ENCODE measurements around the gene CACNA1E. TPM values are rescaled to one million over a fixed set of nuclear protein-coding genes. Genes with fewer than 3 reads are reported as not detected.

CACNA1E gene
- total and polyA plus RNA-seq, 2 of the 4 experiments (the other 2 are of a cell fraction), result not detected

DNA sequence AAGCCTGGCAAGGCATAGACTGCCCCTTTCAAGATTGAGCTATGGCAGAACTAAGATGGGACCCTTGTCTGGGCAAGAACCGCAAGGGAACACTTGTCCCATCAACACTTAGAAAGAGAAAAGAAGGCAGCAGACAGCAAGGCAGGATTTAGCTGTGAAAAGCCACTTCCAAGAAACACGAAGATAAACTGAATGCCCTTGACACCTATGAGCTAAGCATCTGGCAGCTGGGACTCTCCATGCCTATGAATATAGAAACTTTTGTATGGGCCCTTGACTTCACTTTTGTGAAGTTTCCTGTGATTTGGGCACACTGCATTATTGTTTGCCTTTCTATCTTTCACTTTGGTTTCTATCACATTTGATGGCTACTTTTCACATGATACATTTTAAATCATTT is 24.9 kb upstream of the CACNA1E start:
- 50% methylated on average over 1 of the region's 2 CpGs; no CpG with 5 or more reads in 1 of the 2 experiments for WGBS, 2 experiments (ENCODE audit: extremely low coverage in 2 of 2, insufficient read length in 1 of 2)
- H4K8ac ChIP-seq (ENCODE audit: low read depth in 2 of 2, low read length in 2 of 2), result no peak overlapping the region
- no peak overlapping the region for H3K4ac ChIP-seq (ENCODE audit: low read depth, low read length)
- no peak overlapping the region for H2AK5ac ChIP-seq (ENCODE audit: low read depth, low read length)
- no peak overlapping the region for H3K23ac ChIP-seq (ENCODE audit: low read depth, low read length)
- no peak overlapping the region for H2AFZ ChIP-seq (replicated peaks; ENCODE audit: low read length, poor library complexity)
- no peak overlapping the region for H2BK15ac ChIP-seq (ENCODE audit: low read depth, low read length)
- H4K20me1 ChIP-seq (ENCODE audit: insufficient read depth, low read length), result no peaks in the 10 kb centered on the region
- dilution Hi-C loops (cut with HindIII; ENCODE audit: low sequenced_read_pairs, unreplicated experiment), result no loop called here
- H3K9ac ChIP-seq (ENCODE audit: low read depth, low read length), result no peak overlapping the region
- no peak overlapping the region for H2BK120ac ChIP-seq (ENCODE audit: low read depth, low read length)
- BruUV-seq (replicated peaks), result no TSS peak
- CTCF ChIA-PET, result no interaction called here
- ATAC-seq (ENCODE audit: low read depth) (no peak), DNase-seq (no peak)
- no peak overlapping the region for H3K18ac ChIP-seq (ENCODE audit: low read depth, low read length)
- no peak overlapping the region for H3K4me2 ChIP-seq (ENCODE audit: low read depth, low read length)
- H4K5ac ChIP-seq (ENCODE audit: low read depth, low read length), result no peak overlapping the region
- in situ Hi-C loops (cut with MboI; ENCODE audit: low sequenced_read_pairs), result no loop called here
- intact Hi-C loops (cut with micrococcal nuclease), result no loop called here
- H3K27me3 ChIP-seq (ENCODE audit: control insufficient read depth, insufficient read depth, low read length), result no peaks in the 10 kb centered on the region
- no peaks in the 10 kb centered on the region for H3K9me1 ChIP-seq (ENCODE audit: insufficient read depth, low read length)
- no peak overlapping the region for H2BK20ac ChIP-seq (ENCODE audit: low read depth, low read length)
- POLR2A ChIA-PET (ENCODE audit: unreplicated experiment), result no interaction called here
- no peak overlapping the region for H3K14ac ChIP-seq (replicated peaks; ENCODE audit: low read depth, low read length)
- no peak overlapping the region for H3K27ac ChIP-seq (ENCODE audit: insufficient read depth, low read length)
- H3K36me3 ChIP-seq (ENCODE audit: control insufficient read depth, insufficient read depth, low read length), result no peaks in the 10 kb centered on the region
- no peaks in the 10 kb centered on the region for H3K4me1 ChIP-seq (ENCODE audit: control insufficient read depth, insufficient read depth, low read length)
- H3K79me1 ChIP-seq (ENCODE audit: low read depth in 1 of 2, low read length in 2 of 2), result no peaks in the 10 kb centered on the region
- no peak overlapping the region for H2AK9ac ChIP-seq (replicated peaks; ENCODE audit: low read depth, low read length, poor library complexity)
- TF ChIP-seq RAD21 (IDR thresholded peaks at IDR 0.05; ENCODE audit: low read length) (no peak), POLR2A (IDR thresholded peaks at IDR 0.05; ENCODE audit: low read depth, low read length) (no peak), RCOR1 (IDR thresholded peaks at IDR 0.05; ENCODE audit: insufficient replicate concordance, low read length) (no peak), BHLHE40 (IDR thresholded peaks at IDR 0.05; ENCODE audit: low read depth, low read length) (no peak), SMC3 (IDR thresholded peaks at IDR 0.05; ENCODE audit: low read depth, low read length) (no peak)
- TF ChIP-seq, protein P1, sequence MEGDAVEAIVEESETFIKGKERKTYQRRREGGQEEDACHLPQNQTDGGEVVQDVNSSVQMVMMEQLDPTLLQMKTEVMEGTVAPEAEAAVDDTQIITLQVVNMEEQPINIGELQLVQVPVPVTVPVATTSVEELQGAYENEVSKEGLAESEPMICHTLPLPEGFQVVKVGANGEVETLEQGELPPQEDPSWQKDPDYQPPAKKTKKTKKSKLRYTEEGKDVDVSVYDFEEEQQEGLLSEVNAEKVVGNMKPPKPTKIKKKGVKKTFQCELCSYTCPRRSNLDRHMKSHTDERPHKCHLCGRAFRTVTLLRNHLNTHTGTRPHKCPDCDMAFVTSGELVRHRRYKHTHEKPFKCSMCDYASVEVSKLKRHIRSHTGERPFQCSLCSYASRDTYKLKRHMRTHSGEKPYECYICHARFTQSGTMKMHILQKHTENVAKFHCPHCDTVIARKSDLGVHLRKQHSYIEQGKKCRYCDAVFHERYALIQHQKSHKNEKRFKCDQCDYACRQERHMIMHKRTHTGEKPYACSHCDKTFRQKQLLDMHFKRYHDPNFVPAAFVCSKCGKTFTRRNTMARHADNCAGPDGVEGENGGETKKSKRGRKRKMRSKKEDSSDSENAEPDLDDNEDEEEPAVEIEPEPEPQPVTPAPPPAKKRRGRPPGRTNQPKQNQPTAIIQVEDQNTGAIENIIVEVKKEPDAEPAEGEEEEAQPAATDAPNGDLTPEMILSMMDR (conservative IDR thresholded peaks at IDR 0.05; ENCODE audit: low read depth, low read length), result no peak
- H3K9me3 ChIP-seq (ENCODE audit: control insufficient read depth, insufficient read depth, low read length), result no peaks in the 10 kb centered on the region
- H3K4me3 ChIP-seq (ENCODE audit: insufficient read depth, low read depth, low read length), result no peak overlapping the region
- H4K91ac ChIP-seq (ENCODE audit: insufficient read depth, low read depth, low read length), result no peak overlapping the region
- no peak overlapping the region for H3K56ac ChIP-seq (ENCODE audit: extremely low read depth, insufficient read depth, low read length)
- no peak overlapping the region for H2BK5ac ChIP-seq (ENCODE audit: low read depth, low read length, poor library complexity, severe bottlenecking)

All from IMR-90 (cell line).